Measurements from ENCODE around the gene KRT75.
"Not testable (repeated sequence)": the region's sequence is repeated elsewhere in the genome, so short reads cannot be mapped to it uniquely, and the experiment has no call there.

KRT75 gene

DNA sequence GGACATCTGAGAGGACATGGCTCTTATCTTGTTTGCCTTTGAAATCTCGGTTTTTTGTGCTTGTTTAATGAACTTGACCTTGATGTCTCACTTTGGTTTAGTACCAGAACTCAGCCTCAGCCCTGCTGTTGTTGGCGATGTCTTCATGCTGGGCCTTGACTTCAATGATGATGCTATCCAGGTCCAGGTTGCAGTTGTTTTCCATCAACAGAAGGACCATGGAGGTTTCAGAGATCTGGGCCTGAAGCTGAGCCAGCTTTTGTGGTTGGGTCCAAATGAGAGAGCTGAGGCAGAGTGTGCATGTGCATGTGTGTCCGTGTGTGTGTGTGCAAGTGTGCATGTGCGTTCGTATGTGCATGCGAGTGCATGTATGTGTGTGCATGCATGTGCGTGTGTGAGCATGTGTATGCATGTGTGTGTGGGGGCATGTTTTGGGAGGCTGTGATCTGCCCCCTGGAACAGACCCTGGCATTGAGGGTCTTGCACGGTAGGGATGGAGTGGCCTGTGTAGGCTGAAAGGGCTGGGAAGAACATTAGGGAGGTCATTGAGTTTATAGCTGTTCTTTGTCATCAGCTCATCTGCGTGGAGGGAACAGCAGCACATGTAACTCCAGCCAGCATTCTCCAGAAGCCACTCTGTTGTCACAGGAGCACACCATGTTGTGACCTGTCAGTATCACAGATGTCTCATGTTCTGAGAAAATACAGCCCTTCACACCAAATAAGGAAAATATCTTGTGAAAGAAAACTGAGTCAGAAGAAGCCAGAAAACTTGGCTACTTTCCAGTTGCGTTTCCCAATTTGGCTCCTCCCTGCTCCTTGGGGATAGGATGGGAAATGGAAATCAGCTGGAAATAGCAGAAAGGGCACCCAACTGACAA, 18.1 kb downstream of the KRT75 start:
- no peak for DNase-seq (ENCODE audit: low read depth)

DNA sequence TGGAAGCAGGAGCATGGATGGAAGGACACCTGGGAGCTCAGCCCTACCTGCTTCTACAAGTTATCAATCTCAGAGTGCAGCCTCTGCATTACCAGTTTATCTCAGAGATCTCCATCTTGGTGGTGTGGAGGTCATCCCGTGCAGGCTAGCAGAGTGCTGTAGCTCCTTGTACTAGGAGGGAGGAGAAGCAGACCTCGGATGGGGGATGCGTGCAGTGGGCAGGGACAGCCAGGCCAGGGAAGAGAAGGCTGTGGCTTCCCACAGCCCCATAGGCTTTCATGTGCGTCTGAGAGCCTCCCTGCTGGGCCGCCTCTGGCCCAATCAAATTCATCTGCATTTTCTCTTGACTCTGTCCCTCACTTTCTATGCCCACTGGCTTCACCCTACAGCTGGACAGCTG, 19.2 kb downstream of the KRT75 start:
- no peak for DNase-seq (ENCODE audit: low read depth)

DNA sequence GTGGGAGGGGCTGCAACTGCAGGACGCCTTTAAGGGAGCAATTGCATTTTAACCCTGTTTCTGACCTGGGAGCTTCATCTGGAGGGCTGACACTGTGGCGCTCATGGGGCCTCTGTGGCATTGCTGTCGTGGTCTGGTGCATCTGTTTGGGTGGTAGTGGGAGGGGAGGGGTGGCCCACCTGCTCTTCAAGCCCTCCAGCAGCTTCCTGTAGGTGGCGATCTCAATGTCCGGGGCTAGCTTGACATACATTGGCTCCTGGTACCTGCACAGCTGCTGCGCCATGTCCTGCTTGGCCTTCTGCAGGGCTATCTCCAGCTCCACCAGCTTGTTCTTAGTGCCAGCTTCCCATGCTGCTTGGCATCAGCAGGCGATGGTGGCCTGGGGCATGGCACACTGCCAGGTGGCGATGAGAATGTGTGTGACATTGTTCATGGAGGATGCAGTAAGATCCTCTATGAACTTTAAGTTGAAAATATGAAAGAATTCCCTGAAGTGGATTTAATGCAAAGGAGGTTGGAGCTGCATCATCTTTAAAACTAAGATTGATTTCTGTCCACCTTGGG, 20.3 kb downstream of the KRT75 start:
- no peak for DNase-seq (ENCODE audit: low read depth)

DNA sequence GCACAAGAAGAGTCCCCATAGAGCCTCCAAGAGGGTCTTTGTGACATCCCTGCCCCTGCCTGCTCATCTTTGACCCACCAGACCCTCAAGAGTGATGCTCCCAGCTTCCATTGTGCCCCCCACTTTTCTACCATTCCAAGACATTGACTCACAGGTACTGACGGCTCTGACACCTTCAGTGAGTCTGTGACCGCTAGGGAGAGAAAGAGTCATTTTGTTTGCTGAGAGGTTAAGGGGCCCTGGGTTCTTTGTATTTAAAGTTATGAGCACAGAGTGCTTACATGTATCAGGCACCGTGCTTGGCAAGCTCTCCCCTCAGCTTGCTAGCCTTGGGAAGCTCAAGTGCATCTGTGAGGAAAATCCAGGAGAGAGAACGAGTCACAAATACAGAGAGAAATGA, 21.0 kb downstream of the KRT75 start:
- no peak for DNase-seq (ENCODE audit: low read depth)

DNA sequence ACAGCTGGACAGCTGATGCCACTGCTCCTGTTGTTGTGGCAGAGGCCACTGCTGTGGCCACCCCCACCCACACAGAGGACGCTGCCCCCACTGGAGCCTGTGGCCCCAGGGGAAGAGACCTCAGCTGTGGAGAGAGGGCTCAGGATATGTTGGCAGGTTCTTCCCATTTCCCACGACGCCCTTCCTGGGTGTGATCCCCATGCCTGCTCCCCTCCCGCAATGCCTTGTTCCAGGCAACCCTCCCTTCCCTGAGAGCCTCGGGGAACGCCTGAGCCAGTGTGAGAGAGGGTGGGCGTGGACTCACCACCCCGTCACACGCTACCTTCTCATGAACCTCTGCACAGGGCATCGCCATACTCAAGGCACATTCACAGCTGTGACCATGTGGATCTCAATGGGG, 22.4 kb downstream of the KRT75 start:
- no peak for DNase-seq (ENCODE audit: low read depth)

DNA sequence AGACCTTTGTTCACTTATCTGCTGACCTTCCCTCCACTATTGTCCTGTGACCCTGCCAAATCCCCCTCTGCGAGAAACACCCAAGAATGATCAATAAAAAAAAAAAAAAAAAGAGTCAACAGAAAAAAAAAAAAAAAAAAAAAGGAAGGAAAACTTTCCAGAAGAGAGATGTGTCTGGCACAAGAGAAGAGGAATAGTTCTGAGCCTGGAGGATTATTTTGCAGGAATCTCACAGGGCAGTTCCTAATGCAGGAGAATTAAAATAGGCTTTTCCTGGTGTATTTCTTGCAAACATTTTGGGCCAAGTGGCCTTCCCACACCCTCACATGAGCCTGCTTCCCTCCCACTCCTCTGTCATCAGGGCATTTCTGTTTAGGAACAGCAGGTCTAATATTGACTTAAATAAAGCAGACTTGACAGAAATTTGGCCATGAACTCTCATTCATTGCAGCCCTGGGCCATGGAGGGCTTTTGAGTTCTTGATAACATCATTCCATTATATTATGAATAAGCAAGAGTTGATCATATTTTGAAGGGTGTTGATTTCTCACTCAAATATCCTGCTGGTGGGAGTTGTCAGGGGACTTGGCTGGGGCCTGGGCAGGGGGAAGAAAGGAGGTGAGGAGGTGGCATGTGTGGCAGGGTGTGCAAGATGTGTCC, 23.5 kb downstream of the KRT75 start:
- DNase-seq (ENCODE audit: low read depth), result not testable (repeated sequence)

DNA sequence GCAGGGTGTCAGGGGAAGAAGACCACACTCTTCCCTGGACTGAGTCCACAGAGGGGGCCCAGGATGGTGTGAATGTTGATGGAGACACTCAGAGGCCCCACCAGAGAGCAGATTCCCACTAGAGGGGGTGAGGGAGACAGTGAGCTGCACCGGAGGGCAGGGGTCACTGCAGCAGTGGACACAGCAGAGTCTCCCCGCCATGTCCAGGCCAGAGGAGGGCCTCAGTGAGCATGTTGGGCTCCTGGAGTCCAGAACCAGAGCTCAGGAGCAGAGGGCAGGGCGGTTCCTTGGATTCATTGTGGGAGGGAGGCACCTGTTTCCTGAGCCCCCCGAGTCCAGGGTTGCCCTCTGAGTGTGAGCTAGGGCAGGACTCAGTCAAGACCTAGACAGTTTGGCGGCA, 26.3 kb downstream of the KRT75 start:
- DNase-seq (ENCODE audit: low read depth), result no peak

DNA sequence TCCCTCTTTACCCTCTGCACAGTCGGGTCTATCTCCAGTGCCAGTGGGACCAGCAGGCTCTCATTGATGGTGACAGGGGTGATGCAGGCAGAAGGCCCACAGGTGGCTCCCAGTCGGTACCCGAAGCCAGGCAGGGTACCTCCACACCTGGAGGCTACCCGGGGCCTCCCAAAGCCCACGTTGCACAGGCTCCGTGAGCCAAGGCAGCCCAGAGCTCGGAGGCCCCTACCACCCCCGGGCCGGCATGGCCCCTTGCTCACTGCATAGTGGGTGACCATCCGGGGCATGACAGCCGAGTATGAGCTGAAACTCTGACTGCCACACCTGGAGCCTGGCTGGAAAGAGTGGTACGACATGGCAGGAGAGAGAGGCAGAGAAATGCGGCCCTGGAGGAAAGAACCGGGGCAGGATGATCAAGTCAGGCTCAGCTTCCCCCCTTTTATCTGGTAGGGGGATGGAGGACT, 28.2 kb downstream of the KRT75 start, which contains the start of gene KRT82:
KRT82 (minus strand) TSS at position 414 of the 464 bp plus-strand sequence; CDS start at position 356, 58 bp downstream.
- DNase-seq (ENCODE audit: low read depth), result no peak

DNA sequence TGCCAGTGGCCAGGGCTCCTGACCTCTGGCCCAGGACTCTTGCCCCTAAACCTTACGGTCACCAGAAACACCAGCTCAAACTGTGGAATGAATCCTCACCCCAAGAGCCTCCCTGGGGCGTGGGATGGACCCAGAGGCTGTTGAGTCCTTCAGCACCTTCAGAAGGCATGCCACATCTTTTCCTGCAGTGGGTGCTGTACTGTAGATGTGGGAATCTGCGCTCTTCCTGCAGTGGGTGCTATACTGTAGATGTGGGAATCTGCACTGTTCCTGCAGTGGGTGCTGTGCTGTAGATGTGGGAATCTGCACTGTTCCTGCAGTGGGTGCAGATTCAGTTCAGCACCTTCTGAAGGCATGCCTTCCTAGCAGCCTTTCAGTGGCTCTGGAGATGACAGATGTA, 29.2 kb downstream of the KRT75 start:
- no peak for DNase-seq (ENCODE audit: low read depth)

DNA sequence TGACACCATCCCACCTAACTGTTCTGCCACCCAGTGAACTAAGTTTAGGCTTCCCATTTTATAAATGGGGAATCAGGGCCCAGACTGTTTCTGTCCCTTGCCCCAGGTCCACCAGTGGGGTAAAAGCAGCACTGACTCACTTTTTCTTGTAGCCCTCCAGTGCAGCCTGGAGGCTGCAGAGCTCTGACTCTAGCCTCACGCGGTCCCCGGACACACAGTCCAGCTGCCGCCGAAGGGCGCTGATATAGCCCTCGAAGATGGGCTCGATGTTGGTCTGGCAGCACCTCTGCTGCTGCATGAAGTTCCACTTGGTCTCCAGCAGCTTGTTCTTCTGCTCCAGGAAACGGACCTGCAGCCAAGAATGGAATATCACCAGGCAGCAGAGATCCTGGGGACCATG, 30.6 kb downstream of the KRT75 start:
- DNase-seq (ENCODE audit: low read depth), result no peak

DNA sequence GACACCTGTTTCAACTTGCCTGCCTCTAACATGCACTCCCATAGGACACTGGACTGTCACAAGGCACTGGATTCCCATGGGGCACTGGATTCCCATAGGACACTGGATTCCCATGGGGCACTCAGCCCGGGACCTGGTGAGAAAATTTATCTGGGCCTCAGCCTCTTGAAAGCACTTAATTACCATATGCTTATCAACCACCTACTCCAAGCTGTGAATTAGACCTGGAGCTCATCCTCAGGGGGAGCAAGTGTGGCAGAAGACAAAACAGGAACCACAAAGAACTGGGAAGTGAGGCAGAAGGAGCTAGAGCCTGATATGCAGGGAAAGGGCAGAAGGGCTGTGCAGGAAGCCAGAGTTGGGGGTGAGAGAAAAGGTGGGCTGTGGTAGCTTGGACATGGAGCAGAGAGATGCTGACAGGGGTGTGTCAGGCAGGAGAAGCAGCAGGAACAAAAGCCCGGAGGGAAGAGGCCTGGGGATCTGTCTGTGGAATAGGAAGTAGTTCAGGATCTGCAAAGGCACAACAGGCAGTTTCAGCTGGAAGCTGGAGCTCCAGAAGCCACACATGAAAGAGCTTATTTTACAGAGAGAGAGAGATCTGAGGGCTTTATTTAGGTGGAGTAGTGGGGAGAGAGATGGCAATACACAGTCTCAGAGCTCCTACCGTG, 31.2 kb downstream of the KRT75 start:
- DNase-seq (ENCODE audit: low read depth), result no peak

DNA sequence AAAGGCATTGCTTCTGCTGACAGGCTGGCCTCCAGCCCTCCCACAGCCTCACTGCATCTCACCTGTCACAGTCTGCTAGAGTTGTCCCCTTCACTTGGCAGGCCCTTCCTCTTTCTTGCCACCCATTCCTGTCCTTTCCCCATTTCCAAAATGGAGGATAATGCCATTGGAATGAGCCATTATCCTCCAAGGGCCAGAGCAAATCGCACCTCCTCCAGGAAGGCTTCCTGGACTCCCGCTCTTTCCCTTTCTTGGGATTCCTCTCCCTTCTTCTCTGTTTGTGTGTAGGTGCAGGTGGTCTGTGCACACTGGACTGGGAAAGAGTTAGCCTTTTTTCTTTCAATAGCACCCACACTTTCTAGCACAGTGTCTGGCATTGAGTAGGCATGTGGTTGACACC, 31.8 kb downstream of the KRT75 start:
- DNase-seq (ENCODE audit: low read depth), result no peak

DNA sequence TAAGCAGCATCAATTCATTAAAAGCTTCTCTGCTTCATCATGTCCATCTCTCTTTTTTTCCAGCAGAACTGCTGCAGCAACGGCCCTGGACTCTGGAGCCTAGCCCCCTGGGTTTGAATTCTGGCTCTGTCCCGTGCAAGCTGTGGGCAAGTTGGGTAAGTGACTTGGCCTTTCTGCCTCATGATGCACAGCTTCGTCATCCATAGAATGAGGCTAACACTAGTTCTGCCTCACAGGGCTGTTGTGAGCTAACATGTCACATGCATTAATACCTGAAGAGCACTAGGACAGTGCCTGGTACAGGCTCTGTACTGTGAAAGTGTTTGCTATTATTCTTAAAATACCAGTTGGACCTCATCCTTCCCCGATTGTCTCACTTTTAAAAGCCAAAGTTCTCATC, 32.2 kb downstream of the KRT75 start:
- no peak for DNase-seq (ENCODE audit: low read depth)

DNA sequence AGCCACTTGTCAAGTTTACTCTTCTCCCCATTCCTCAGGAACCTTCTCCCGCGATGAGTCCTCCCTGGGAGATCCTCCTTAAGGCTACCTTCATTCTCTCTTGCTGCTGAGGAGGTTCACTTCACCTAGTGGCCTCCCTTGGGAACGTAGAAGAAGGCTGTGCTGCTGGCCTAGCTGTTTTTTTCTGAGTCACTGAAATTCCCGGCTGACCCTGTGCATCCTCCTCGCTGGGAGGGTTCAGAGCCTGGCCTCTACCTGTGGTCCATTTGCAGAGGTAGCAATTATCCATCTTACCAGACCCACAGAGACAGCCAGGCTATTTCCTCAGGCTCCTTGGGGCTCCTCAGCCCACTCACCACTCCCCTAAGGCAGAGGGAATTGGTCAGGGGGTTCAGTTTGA, 32.6 kb downstream of the KRT75 start:
- DNase-seq (ENCODE audit: low read depth), result no peak

DNA sequence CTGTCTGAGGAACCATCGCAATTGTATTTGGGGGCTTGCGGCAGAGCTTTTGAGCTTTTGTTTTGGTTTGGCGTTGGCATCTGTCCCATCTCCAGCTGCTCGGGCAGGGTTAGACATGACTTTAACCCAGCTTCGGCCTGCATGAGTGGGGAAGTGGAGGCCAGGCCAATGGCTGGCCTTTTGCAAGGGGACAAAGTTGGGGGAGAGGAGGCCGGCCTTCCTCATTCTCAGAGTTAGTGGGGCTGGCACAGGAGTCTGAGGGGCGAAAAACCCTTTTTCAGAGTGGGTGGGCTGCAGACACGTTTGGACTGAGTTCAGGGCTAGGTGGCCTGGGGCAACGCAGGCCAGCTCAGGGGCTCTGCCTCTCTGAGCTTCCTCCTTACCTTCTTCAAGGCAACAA, 33.3 kb downstream of the KRT75 start:
- DNase-seq (ENCODE audit: low read depth), result no peak

DNA sequence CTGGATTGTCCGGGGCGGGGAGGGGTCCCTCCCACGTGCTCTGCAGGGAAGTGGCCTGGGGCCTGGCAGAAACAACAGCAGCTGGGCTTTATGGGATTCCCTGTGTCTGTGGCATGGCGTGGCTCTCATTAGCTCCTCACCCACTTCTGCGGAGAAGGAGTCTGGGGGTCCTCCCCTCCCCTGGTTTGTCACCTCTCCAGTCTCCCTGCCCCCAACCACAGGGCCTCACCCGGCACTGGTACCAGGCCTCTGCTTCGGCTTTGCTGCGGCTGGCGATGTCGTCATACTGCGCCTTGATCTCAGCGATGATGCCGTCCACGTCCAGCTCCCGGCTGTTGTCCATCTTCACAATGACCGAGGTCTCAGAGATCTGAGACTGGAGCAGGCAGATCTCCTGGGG, 34.4 kb downstream of the KRT75 start:
- no peak for DNase-seq (ENCODE audit: low read depth)

DNA sequence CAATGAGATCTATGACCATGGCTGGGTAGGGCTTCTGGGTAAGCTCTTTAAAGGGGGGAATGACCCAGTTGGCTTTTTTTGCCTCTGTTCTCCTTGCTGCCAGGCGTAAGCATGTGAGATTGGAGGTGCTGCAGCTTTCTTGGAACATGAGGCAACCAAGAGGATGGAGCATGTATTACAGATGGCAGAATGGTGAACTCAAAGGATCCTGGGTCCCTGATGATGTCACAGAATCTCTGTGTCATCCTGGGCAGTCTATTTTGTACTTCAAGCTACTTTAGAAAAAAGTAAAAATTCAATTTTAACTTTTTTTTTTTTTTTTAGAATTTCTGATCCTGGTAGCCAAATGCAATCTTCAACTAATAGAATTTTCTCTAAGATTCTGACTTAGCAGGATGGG, 36.0 kb downstream of the KRT75 start:
- no peak for DNase-seq (ENCODE audit: low read depth)

DNA sequence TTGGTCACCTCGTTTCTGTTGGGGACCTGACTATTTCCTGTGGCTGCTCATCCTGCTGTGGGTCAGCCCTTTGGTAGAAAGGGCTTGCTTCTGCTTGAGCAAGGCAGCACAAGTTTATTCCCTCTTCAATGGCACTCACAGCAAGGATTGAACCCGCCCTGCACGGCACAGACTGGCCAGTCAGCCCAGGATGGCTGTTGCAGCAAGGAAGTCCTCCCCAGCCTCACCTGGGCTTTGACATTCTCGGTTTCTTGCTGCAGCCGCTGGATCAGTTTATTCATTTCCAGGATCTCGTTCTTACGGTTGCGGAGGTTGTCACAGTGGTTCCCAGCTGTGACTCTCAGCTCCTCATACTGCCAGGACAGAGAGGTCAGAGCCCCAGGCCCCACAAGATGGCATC, 37.5 kb downstream of the KRT75 start:
- no peak for DNase-seq (ENCODE audit: low read depth)

DNA sequence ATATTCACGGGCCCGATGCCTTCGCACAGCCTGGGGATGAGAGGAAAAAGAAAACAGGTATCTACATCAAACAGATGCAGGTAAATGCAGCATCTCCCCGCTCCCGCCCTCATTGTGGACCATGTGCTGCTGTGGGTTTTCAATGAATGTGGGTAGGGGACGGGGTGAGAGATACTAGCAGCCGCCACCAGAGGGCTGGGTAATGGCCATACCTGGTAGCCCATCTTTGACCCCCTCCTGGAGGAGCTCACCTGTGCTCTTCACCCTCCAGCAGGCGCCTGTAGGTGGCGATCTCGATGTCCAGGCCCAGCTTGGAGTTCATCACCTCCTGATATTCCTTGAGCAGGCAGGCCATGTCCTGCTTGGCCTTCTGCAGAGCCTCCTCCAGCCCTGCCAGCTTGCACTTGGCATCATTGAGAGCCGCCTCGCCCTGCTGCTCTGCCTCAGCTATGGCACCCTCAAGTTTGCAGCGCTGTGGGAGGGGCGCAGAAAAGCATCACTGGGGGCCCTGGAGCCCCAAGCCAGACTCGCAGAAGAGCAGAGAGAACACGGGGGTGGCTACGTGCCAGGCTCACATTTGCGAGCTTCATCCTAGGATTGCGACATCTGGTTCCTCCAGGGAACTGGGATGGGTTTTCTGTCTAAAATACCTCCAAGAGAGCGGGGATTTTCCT, 38.3 kb downstream of the KRT75 start:
- DNase-seq (ENCODE audit: low read depth), result no peak

DNA sequence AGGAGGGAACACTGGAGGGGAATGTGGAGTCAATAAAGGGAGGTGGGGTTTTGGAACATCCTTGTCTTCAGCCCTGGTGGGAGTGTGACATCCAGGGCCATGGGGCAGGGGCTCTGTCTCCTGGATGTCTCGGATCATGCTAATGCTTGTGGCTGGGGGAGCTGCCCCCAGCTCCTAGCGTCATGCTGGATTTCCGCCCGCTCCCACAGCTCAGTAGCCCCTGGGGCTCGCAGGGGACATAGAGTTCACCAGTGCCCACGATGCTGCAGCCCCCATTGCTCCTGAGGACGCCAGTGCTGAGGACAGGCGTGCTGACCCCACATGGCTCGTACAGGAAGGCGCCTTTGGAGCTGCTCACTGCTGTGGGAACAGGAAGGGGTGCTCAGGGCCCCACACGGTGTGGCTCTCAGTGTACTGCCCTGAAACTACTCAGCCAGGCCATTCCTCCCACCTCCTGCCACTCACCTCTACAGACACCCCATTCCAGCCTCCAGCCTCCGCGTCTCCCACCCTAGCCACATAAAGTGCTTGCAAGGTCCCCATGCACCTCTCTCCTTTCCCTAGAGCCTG, 39.2 kb downstream of the KRT75 start:
- no peak for DNase-seq (ENCODE audit: low read depth)

DNA sequence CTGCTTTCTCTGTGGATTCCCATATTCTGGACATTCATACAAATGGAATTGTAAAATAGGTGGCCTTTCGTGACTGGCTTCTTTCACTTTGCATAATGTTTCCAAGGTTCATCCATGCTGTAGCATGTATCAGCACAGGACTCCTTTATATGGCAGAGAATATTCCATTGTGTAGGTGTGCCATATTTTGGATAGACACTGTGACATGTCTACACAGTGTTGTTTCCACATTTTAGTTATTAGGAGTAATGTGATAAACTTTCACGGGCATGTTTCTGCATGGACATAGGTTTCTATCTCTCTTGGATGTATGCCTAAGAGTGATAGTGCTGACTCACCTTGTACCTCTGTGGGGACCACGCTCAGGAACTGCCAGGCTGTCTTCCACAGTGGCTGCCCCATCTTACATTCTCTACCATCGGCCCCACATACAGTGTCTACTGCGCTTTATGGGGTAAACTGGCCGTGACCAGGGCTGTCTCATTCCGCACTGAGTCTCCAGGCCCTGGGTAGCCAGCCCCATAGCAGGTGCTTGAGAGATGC, 41.6 kb downstream of the KRT75 start:
- DNase-seq (ENCODE audit: low read depth), result no peak
